T-helper 1 cell (primary cell): ENCODE data around the gene TUBB4B.
A peak's percentile ranks its signal among the peaks of the same experiment; 100 is the strongest.

ENCODE experiments used
- DNase-seq, 5 donors: peaks; one replicate each; pipeline ENCODE4 v3.0.0-alpha.2; 2012 to 2020

Gene TUBB4B

DNA sequence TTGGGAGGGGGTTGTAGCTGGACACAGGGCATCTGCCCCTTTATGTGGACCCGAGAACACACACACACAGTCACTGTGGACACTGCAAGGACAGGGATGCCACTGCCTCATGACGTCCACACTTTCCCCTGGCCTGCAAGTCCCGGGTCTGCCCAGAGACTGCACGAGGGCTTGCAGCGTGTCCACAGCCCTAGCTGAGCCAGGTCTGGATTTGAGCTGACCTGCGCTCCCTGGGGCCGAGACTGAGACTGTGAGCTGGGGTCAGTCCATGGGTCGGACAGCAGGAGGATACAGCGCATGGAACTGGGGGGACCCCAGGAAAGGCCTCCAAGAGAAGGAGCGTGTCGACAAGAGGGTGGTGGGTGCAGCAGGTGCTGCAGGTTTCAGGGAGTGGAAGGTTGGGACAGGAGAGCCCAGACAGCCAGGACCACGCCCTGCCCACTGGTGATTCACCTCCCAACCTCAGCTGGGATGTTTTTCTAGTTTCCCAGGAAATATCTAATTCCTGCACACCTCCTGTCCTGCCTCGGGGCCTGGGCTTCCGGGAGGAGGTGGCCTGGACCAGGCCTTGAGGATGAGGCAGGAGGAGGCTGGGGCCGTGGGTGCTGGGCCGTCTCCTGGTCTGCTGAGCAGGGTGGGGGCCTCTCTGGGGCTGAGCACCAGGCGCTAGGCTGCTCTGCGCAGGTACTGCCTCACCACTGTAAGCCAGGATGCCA is 14.6 kb upstream of the TUBB4B start:
- no peak for DNase-seq

GRCh38 chr9:137227054-137227852 is 13.8 kb upstream of the TUBB4B start, which contains the start of gene RNF224:
TSS of gene RNF224 (plus strand) at chr9:137227502. CDS start at chr9:137228336, 834 bp downstream.
- DNase-seq: peak; percentile 55 to 78 (median 75)

DNA sequence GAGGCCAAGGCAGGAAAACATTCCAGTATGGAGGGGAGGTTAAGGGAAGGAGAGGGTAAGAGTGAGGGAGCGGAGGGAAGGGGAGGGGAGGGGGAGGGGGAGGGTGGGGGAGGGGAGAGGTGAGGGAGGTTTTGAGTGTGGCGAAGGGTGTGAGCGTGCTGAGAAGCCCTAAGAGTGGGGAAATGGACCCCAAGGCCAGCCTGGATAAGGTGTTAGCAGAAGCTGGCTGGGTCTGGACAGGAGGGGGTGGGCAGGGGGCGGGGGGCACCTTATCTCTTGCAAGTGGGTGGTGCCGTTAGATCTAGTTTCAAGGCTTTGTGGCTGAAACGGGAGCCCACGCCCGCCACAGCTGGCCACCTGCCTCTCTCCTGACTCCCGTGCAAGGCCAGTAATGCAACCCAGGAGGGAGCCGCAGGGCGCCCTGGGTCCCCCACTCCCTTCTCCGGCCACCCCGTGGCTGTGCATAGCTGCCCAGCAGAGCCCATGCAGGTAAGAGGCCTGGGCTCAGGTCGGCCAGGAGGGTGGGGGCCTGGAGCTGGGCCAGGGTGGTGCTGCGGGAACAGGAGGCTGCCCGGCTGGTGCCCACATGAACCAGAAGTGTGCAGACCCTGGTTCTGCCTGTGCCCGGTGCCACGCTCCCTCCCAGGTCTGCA is 13.1 kb upstream of the TUBB4B start:
- DNase-seq: no peak

DNA sequence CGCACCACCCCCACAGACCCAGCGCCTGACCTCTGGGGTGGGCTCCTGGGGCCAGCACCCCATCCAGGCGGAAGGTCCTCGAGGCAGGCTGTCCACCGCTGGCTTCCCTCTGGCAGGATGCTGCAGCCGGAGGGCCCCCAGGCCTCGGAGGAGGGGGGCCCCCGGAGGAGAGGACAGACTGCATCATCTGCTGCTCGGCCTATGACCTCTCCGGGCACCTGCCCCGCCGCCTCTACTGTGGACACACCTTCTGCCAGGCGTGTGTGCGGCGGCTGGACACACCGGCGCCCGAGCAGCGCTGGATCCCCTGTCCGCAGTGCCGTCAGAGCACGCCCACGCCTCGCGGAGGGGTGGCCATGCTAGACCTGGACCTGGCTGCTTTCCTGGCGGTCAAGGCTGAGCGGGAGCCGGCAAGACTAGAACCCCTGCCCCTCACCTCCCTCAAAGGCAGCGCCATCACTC is 12.6 kb upstream of the TUBB4B start:
- no peak for DNase-seq

- no peak for DNase-seq
Observed at GRCh38 chr9:137228968-137229896, 11.9 kb upstream of the TUBB4B start.

GRCh38 chr9:137229903-137230704 is 11.0 kb upstream of the TUBB4B start:
- no peak for DNase-seq

DNA sequence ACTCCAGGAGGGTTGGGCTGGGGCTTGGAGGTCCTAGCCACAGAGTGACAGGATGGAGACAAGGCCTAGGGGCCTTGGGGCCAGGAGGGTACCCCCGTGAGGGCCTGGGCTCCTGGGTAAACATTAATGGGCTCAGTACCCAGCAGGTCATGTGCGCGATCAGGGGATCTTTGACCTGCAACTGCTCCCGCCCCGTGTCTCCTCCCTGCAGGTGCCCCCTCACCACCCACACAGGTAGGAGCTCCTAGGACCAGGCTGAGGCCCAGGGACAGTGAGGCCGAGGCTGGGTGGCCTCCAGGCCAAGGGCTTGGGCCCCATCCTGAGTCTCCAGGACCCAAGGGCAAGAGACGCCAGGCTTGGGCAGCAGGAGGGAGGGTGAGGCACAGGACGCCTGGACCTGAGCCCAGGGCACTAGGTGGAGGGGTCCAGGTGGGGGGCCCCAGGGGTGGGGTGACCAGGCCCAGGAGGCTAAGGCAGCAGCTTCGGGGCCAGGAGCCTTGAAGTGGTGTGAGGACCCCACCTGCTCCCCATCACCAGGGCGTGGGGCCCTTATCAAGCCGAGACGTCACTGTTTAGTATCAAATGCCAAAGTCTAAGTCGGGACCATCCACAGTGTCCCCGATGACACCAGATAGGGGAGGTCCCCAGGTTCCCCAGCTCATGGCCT is 10.2 kb upstream of the TUBB4B start, which contains the start of gene SLC34A3:
TSS of gene SLC34A3 (plus strand) at position 197 of the 667 bp plus-strand sequence. CDS start 802 bp downstream, outside the sequence.
- no peak for DNase-seq

GRCh38 chr9:137231372-137232039 is 9.6 kb upstream of the TUBB4B start:
- no peak for DNase-seq

GRCh38 chr9:137232101-137232500 is 9.0 kb upstream of the TUBB4B start:
- no peak for DNase-seq

- DNase-seq: no peak
Observed at GRCh38 chr9:137232510-137232909, 8.6 kb upstream of the TUBB4B start.

GRCh38 chr9:137233143-137233980 is 7.7 kb upstream of the TUBB4B start:
- no peak for DNase-seq

DNA sequence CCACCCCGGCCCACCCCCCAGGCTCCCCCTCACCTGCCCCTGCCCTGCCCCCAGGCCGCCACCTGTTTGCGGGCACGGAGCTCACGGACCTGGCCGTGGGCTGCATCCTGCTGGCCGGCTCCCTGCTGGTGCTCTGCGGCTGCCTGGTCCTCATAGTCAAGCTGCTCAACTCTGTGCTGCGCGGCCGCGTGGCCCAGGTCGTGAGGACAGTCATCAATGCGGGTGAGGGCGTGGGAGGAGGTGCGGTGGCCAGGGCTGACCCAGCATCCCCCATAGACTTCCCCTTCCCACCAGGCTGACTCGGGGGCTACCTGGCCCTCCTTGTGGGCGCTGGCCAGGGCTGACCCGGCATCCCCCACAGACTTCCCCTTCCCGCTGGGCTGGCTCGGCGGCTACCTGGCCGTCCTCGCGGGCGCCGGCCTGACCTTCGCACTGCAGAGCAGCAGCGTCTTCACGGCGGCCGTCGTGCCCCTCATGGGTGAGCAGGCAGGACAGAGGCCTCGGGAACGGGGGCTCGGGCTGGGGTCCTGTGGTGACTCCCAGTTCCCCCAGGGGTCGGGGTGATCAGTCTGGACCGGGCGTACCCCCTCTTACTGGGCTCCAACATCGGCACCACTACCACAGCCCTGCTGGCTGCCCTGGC is 6.9 kb upstream of the TUBB4B start:
- DNase-seq: peak in 1 of 5 donors; percentile 2

- DNase-seq: peak in 1 of 5 donors; percentile 2
Observed at GRCh38 chr9:137234758-137235423, 6.2 kb upstream of the TUBB4B start.

GRCh38 chr9:137235424-137236237 is 5.5 kb upstream of the TUBB4B start:
- DNase-seq: peak in 1 of 5 donors; percentile 8

- peak; percentile 81 to 88 (median 86) for DNase-seq
Observed at GRCh38 chr9:137236238-137236935, 4.7 kb upstream of the TUBB4B start.

DNA sequence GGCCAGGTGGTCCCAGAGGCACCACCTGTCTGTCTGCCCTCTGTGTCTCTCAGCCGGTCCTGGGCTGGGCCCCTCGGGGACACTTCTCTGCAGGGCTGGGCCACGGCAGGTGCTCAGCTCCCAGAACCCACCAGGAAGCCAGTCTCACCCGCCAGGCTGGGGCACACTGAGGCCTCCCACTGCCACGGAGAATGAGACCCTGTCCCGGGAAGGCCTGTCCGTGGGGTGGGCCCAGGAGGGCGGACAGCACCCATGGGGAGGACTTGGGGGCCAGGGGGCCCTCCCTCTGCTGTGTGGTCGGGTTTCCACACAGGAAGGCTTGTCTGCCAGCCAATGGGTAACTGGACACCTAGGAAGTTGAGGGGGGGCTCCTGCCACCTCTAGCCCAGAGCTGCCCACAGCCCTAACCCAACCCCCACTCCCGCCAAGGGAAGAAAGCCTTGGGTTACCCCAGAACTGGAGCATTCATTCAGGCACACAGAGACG is 4.1 kb upstream of the TUBB4B start:
- DNase-seq: no peak
